Measurements from ENCODE around the gene CUL4B. TPM values are rescaled to one million over a fixed set of nuclear protein-coding genes. Genes with fewer than 3 reads are reported as not detected.

The CUL4B gene

Small RNA genes within 50 kb of the gene (small RNA-seq; reads per million reads assigned to genes)
- gene RNU7-37P (ENCODE audit: insufficient read depth), result not detected

All from mesendoderm (in vitro differentiated cells).